PFSK-1 (cell line): ENCODE measurements around the gene CYBA.

Experiments used
- FOXP2 ChIP-seq: optimal IDR thresholded peaks from 2 replicates; pipeline ENCODE3; 2011; ENCODE audit warnings: borderline replicate concordance, control low read depth, inconsistent platforms; ENCODE audit not compliant: insufficient read depth; ENCODE audit errors: extremely low read length, extremely low read depth
- POLR2AphosphoS5 ChIP-seq: IDR thresholded peaks from 2 replicates; pipeline ENCODE4 v1.6.1; 2012; ENCODE audit warnings: low read depth, mild to moderate bottlenecking, control low read depth, low read length, moderate library complexity
- SIN3A ChIP-seq: IDR thresholded peaks from 2 replicates; pipeline ENCODE4 v1.6.1; 2012; ENCODE audit warnings: mild to moderate bottlenecking, low read length, moderate library complexity, borderline replicate concordance; ENCODE audit not compliant: insufficient read depth
- TAF1 ChIP-seq: IDR thresholded peaks from 2 replicates; pipeline ENCODE4 v1.6.1; 2012; ENCODE audit warnings: low read length, control low read depth, borderline replicate concordance; ENCODE audit not compliant: insufficient read depth
- TF ChIP-seq, protein P1 (sequence below), 2 experiments: IDR thresholded peaks; 2 replicates each; pipeline versions ENCODE4 v1.6.1 to v1.8.0; 2011 to 2012; ENCODE audit warnings: low read depth in 2 of 2, low read length in 2 of 2, control low read depth in 1 of 2, inconsistent platforms in 1 of 2, mild to moderate bottlenecking in 1 of 2, moderate library complexity in 1 of 2; ENCODE audit not compliant: insufficient read depth in 1 of 2

The CYBA gene

DNA sequence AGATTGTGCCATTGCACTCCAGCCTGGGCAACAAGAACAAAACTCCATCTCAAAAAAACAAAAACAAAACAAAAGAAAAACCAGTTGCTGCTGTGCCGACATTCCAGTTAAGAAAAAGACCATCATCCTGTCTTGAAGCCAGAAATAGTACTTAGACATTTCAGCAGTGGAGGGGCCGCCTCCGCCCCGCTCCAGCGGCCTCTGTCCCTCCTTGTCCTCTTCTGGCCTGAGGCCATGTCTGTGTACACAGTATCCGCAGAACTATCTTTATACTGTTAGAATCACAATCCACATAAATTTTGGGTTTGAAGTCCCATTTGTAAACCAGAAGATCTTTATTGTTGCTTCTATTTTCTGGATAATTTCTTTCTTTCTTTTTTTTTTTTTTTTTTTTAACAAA lies 55.8 kb downstream of the CYBA start:
- TF ChIP-seq SIN3A (no peak), POLR2AphosphoS5 (no peak), FOXP2 (no peak), TAF1 (no peak)
- TF ChIP-seq, protein P1, sequence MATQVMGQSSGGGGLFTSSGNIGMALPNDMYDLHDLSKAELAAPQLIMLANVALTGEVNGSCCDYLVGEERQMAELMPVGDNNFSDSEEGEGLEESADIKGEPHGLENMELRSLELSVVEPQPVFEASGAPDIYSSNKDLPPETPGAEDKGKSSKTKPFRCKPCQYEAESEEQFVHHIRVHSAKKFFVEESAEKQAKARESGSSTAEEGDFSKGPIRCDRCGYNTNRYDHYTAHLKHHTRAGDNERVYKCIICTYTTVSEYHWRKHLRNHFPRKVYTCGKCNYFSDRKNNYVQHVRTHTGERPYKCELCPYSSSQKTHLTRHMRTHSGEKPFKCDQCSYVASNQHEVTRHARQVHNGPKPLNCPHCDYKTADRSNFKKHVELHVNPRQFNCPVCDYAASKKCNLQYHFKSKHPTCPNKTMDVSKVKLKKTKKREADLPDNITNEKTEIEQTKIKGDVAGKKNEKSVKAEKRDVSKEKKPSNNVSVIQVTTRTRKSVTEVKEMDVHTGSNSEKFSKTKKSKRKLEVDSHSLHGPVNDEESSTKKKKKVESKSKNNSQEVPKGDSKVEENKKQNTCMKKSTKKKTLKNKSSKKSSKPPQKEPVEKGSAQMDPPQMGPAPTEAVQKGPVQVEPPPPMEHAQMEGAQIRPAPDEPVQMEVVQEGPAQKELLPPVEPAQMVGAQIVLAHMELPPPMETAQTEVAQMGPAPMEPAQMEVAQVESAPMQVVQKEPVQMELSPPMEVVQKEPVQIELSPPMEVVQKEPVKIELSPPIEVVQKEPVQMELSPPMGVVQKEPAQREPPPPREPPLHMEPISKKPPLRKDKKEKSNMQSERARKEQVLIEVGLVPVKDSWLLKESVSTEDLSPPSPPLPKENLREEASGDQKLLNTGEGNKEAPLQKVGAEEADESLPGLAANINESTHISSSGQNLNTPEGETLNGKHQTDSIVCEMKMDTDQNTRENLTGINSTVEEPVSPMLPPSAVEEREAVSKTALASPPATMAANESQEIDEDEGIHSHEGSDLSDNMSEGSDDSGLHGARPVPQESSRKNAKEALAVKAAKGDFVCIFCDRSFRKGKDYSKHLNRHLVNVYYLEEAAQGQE (IDR thresholded peaks at IDR 0.05; ENCODE audit: insufficient read depth in 1 of 2, low read depth in 2 of 2, low read length in 2 of 2) = no peak

DNA sequence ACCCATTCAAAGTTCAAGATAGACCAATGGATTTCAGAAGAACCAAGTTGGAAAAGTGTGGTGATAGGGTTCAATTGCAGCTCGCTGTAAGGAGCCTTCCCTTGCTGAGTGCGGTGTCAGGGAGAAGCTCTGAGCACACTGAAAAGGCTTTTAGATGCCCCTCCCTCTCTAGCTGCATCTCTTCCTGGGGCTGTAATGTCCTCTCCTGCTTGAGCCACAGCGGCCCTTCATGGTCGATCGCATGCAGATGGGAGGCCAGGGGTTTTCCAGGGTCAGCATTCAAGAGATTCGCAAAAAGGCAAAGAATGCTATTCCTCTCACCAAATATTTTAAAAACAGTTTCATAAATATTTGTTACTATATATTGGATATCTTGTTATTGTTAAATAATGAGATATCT lies 56.9 kb downstream of the CYBA start:
- TF ChIP-seq SIN3A (no peak), POLR2AphosphoS5 (no peak), FOXP2 (no peak), TAF1 (no peak)
- TF ChIP-seq, protein P1 (IDR thresholded peaks at IDR 0.05; ENCODE audit: insufficient read depth in 1 of 2, low read depth in 2 of 2, low read length in 2 of 2) = no peak

DNA sequence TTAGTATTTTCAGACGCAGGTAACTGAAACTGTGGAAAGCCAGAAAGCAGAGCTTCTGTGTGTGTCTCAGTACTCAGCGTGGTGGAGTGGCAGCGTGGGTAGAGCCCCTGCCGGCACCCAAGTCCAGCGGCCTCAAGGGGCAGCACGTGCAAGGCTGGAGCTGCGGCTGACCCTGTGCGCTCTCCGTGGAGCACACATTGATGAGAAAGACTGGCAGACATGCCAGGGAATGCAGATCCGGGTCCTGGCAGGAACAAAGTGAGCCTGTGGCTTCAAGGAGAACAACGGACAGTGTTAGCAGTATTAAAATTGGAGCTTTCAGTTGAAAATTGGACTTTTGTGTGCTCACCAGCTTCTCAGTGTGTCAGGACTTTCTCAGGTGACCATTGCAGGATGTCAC lies 57.4 kb downstream of the CYBA start:
- TF ChIP-seq, protein P1 (IDR thresholded peaks at IDR 0.05; ENCODE audit: insufficient read depth in 1 of 2, low read depth in 2 of 2, low read length in 2 of 2) = no peak
- TF ChIP-seq FOXP2 (no peak), TAF1 (no peak), POLR2AphosphoS5 (no peak), SIN3A (no peak)
